Activated gamma-delta T cell treated with Interleukin-2 at 50 U/mL for 16 hours (primary cell): Measurements from ENCODE around the gene OBP2B.
"Not testable (repeated sequence)": the region's sequence is repeated elsewhere in the genome, so short reads cannot be mapped to it uniquely, and the experiment has no call there.

Experiments
- DNase-seq: peaks from one replicate; pipeline ENCODE4 v3.0.0-alpha.2; 2020

Gene OBP2B

DNA sequence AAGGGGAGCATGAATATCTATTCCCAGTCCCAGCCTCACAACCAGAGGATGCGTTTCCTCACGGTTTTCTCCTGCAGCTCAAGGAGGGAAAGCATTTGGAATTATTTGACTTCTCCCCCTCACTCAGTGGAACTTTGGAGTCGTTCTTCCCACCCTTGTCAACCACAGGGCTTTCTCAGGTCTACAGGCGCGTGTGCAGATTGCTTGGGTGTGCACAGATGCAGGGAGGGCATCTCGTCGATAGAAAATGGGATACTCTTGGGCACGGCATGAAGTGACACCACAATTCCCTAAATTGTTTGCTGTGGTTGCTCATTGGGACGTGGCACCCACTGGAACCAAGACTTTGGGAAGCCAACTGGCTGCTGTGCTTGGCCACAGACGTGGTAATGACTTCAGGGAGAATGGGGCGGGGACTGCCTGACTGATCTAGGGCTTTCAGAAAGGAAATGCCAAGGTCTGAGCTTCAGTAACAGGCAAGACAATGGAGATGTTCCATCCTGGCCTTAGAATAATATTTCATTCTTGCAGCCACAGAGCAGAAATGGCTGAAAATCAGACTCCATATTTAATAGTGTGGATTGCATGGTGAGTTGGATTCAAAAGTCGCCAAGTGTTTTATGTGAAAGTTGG, 12.2 kb upstream of the OBP2B start:
- no peak for DNase-seq

DNA sequence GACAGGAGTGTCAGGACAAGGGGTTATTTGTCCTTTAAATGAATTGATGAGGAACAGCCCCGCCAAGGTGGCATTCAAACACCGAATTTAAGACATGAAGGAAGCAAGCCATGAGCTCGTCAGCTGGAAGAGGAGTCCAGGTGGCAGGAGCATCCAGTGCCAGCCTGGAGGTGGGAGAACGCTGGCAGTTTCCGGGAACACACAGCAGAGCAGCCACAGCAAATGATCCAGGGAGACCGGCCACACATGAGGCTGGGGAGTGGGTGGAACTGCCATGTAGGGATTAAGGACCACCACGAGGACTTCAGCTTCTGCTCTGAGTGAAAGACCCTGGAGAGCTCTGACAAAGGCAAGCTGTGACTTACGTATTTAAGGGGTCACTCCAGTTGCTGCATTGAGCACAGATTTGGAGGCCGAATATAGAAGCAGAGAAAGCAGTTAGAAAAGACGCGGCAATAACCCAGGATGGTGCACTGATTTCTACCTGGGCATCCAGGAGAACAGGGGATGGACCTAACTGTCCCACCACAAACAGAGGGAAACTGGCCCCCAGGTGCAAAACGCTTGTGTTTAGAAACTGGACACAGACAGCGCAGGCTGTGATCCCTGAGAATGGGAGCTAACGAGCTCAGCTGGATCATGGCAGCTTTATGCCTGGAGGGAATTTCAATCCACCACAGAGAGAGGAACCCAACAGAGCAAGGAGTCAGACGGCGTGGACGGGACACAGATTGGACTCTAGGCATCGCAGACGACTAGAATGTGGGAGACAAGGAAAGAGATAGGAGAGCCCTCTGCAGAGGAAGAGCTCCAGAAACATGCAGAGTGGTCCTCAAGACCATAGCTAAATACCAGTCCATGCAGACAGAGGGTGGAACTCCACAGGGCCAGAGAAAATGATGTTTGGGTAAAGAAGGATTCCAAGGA, 9.3 kb upstream of the OBP2B start:
- DNase-seq: not testable (repeated sequence)

DNA sequence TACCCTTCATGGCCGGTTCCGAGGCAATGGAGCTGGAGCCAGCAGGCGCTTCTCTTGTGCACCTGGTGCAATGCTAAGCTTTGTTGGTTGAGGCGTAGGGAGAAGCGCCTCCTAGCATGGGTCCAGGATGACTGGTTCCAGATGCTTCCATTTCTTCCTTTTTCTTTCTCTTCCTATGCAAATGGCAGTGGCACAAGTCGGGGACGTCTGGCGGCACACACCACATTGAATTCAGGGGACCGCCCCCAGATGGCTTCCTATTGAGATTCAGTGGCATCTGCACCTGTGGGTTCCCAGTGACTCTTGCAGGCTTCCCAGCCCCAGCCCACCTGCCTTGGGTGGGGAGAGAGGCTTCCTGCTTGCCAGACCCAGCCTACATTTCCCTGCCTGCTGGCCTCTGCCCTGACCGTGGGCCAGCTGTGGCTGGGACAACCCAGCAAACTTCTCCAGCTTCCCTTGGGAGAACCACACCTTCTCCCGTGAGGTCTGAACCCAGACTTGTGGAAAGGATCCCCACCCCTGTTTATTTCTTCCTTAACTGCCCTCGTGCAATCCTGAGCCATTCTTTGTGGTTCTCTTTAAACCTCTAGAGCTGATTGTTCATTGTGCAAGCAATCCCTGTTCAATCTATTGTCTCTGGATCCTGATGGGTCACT, 8.4 kb upstream of the OBP2B start:
- not testable (repeated sequence) for DNase-seq

DNA sequence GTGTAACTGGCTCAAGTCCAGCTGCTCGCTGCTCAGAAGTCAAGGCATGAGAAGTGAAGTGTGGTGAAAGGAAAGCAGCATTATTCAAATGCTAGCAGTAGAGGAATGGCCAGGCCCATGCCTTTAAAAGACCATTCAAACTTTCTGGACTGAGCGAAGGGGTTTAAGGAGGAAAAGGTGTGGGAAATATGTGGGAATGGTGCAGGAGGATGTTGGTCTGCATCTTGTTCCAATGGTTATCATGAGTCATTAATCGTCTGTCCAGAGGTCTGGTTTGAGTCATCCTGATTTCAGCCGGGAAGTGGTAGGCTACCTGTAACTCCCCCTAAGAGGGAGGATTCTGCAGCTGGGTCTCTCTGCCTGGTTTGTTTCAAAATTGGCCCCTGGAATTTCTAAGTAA, 5.2 kb upstream of the OBP2B start:
- not testable (repeated sequence) for DNase-seq

DNA sequence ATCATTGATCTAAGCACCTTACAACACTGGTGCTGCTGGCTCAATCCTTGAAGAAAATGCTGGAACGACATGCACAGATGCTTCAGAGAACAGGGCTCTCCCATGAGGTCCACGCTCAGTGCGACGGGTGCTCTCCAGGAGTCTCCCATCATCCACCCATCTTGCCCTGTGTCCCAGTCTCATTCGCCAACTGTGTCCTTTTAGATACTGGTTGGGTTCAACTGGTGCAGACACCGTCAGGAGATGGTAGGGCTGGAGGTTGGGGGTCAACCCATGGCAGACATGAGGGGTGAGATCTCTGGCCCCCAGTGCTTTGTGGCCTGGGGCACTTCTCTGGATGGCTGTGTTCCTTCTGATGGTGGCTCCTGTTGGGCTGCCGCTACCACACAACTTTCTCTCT, 1.6 kb upstream of the OBP2B start:
- no peak for DNase-seq

DNA sequence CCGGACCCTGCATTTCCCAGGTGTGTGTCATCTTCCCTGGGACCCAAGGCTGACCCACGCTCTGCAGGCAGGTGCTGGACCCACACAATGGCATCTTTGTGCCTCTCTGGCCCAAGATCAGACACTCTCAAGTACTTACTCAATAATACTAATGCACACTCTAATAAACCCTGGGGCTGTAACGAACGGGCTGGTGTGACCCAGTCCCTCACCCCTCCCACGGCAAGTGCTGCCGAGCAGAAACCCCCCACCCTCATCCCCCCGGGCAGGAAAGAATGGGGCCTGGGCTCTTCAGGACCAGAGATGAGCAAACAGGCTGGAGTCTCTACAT, 1.1 kb upstream of the OBP2B start:
- DNase-seq: no peak

DNA sequence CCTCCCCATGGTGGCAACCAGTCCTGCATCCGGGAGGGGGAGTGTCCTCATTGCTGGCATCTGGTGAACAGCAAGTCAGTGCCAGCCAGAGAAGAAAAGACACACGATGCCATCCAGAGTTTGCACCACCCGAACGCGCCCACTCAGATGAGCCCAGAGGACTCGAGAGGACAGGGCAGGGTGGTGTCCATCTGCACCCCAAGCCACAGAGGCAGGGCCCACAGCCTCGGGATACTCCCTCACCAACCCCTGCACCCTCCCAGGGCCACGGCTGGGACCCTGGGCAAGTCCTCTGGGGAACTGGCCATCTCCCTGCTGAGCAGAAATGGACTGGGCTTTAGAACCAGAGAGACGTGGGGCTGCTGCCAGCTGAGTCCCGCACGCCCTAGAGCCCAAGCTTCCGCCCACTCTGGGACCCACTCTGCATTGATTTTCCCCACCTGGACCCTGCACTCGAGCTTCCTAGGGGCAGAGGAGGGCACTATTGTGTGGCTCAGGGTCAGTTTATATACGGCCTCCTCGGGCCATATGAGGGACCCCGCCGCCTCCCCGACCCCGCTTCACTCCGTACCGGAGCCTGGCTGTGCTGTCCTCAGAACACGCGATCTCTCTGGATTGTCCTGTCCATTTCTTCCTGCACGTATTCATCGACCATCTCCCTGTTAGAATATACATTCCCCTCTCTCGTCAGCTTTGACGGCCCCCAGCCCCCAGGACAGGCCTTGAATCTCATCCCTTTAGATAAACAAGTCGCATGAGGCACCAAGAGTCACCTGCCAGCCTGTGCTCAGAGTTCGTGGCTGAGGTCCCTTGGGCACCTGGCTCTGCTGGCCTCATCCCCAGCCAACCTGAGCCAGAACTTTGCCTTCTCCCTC, 514 bp upstream of the OBP2B start:
- DNase-seq: not testable (repeated sequence)

DNA sequence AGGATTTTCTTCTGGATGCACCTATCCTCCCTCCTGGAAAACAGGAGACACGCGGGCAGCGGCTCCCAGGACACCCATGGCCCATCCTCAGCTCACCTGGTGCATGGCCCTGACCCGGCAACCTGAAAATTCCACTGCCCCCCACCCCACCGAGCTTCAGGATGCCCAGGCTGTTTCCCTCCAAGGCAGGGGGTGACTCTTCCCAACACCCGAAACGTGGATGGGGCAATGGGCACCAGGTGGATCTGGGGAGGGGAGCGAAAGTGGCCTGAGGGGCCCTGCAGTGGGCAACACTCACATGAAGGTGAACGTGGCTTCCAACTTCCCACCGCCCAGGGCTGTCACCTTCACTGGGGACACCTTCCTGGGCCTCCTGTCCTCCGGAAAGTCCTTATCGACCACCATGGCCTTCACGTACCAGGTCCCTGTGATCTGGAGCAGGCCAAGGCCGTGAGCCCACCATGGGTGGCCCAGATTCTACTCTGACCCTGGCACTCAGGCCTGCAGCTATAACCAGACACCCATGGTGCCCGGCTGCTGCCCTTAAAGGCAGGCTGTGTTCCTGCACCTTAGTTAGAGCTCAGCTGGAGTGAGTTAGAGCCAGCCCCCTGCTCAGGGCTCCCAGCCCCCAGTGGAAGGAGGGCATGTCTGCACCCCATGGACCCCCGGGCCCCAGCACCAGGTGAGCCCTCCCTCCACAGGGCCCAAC, 725 bp downstream of the OBP2B start:
- not testable (repeated sequence) for DNase-seq

DNA sequence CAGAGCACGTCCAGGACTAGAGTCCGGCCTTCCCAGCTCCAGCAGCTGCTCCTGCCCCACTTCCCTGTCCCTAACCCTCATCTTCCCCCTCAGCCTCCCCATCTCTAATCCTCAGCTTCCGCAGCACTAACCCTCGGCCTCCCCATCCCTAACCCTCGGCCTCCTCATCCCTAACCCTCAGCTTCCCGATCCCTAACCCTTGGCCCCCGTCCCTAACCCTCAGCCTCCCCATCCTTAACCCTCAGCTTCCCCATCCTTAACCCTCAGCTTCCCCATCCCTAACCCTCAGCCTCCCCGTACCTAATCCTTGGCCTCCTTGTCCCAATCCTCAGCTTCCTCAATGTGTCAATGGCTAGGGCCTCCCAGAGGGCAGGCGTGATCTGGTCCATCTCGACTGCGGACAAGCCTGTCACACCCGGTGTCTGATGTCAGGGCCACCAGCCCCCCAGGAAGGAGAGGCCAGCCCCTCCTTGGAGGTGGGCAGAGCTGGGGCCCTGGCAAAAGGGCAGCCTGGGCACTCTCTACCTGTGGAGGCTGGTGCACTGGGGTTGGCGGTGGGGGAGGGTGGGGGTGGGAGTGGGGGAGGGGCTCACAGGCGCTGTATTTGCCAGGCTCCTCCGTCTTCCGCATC, 1.4 kb downstream of the OBP2B start:
- DNase-seq: no peak

DNA sequence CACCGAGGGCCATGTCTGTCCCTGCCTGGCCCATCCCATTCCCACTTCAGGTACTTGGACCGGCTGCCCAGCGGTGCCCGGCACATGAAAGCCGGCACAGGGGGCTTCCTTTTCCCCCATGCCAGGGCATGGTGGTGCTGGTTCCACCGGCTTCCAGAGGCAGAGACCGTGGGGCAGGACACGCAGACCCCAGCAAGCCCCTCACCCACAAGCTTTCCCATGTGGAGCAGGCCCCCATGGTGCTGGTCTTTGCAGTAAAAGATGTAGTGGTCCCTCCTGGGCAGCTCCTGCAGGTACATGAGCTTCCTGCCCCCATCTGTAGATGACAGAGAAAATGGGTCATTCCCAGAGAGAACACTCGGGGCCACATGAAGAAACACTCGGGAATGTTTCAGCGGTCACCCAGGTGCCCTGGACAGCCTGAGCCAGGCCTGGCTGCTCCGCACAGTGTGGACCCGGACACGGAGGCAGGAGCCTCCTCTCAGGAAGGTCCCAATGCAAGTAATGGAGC, 2.0 kb downstream of the OBP2B start:
- DNase-seq: no peak

DNA sequence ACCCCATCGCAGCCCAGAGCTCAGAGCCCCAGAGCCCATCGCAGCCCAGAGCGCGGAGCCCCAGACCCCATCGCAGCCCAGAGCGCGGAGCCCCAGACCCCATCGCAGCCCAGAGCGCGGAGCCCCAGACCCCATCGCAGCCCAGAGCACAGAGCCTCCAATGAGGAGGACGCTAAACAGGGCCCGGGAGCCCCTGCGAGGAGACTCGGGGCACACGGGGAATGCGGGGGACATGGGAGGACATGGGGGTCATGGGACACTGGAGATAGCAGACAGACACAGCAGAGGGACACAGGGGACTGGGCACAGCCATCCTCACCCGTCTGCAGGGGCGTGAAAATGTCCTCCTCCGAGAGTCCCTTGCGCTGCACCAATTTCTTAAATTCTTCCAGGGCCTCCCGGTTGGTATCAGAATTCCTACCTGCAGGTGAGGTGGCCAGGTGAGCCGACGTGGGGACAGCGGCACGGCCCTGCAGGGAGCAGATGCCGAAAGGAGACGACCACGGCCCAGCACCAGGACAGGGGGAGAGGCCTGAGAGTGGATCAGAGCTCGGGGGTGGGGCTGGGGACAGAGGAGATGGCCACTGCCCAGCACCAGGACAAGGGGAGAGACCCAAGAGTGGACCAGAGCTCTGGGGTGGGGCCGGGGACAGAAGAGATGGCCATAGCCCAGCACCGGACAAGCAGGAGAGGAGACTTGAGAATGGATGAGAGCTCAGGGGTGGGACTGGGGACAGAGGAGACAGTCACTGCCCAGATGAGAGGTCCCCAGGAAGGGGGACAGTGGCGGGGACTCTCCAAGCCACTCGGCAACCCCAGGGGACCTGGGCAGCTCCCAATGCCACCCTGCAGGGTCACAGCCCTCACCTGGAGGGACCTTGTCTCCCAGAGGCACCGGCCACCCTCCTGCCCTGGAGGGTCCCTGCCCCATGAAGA, 2.8 kb downstream of the OBP2B start:
- no peak for DNase-seq

DNA sequence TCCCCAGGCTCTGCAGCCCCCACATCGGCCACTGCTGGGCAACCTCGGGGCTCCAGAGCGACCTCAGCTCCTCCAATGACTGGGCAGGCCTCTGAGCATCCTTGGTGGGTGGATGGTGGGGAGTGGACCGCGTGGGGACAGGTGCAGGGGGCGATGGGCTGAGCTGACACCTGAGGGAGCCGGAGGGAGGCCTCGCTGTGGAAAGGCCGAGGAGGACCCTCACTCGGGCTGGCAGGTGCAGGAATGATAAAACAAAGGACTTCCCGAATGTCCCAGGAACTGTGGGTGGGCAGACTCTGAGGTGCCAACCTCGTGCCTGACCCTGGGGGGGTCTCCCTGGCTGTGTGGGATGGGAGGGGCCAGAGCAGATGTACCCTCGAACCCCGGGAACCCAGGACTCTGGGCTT, 3.6 kb downstream of the OBP2B start:
- DNase-seq: not testable (repeated sequence)

DNA sequence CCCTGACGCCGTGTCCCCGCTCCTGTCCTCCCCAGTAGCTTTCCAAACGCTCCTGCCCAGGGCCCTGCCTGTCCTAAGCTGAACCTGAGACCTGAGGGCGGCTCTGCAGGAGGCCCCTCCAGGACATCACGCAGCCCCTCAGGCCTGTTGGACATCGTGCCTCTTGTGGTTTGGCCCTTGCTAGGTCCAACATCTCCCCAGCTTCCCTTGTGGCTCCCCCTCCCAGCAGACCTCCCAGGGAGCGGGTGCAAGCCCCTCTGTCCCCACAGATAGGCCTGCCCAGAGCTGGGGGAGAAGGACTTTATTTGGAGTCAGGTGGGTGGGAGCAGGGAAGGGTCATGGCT, 4.1 kb downstream of the OBP2B start:
- no peak for DNase-seq

DNA sequence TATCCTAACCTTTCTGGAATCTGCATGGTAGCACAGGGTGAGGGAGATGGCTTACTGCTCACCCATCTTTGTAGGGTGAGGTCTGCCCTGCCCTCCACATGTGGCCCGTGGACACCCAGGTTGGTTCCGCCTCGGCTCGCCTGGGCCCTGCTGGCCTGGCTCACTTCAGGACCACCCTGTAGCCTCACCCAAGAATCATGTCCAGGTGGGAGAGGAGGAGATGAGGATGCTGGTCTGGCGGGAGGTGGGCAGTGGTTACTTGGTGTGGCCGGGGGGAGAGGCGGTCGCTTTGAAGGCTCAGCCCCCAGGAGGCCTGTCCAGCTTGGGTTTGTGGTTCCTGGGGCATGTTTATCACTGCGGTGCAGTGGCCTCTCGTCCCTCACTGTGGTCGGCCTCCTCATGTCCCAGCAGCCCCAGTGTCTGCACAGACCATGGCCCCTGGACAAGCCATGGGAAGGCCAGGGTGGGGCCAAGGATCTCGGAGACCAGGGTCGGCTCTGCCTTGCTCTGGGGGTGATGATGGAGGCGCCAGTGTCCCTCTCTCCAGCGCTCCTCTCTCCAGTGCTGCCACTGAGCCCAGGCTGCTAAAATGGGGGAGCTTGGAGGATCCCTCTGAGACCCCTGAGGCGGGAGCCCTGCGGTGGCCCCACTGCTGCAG, 4.6 kb downstream of the OBP2B start:
- no peak for DNase-seq

DNA sequence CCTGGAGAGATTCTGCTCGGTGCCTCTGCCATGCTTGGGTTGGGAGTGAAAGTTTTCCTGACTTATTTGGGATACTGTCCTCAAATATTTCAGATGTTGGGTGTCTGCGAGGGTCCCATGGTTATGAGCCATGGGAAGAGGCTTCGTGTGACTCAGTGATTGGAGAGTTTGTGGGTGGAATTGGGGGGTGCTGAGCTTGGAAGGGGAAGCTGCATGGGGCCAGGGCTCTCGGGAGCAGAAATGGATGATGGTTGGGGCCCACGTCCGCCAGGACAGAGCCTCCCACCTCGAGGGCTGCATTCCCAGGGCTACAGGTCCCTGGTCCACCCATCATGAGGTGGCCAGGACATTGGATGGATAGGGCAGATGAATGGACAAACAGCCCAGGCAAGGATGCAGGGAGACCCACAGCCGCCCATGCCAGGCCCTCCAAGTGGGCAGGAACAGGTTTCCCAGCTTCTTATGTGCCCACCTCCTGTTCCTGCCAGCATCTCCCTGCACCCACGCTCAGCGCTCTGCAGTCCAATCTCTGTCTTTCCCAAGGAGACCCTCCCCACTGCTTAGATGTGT, 5.5 kb downstream of the OBP2B start:
- DNase-seq: no peak

DNA sequence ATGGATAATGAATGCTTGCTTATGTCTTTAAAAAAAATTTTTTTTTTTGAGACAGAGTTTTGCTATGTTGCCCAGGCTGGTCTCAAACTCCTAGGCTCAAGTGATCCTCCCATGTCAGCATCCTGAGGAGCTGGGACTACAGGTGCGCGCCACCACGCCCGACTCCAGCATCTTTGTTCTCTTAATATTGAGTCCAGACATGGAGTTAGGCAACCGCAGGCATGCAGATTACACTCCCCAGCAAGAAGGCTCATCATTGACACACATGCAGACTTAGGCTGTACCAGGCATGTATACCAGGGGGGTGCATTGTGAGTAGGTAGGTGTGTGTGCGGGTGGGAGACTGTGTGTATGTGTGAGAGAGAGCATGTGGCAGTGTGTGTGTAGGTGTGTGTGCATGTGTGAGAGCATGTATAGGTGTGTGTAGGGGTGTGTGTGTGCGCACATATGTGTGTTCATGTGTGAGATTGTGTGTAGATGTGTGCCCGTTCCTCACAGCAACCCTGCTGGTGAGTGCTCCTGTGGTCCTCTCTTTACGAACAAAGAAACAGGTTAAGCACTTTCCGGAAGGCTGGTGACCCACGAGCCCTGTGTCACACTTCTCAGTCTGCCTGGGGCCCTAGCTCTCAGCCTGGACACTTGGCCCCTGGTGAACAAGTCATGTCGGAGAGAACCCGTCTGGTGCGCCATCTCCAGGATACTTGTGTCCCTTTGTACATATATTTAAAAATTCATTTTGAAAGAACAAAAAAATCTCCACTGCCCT, 6.2 kb downstream of the OBP2B start:
- no peak for DNase-seq

DNA sequence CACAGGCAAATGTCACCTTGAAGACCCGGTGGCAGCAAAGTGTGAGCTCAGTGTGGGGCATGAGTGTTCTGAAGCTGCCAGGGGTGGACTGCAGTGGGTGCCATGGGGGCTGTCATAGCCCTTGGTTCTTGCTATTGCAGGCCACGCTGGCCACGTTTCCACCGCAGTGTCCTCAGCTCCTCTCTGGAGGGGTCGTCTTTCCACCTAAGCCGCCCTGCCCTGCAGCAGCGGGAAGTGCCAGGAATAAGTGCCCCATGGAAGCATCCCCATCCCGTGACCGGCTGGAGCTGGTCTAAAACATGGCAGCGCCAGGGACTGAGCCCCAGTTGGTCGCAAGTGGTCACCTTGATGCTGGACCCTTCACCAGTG, 6.9 kb downstream of the OBP2B start:
- DNase-seq: no peak

DNA sequence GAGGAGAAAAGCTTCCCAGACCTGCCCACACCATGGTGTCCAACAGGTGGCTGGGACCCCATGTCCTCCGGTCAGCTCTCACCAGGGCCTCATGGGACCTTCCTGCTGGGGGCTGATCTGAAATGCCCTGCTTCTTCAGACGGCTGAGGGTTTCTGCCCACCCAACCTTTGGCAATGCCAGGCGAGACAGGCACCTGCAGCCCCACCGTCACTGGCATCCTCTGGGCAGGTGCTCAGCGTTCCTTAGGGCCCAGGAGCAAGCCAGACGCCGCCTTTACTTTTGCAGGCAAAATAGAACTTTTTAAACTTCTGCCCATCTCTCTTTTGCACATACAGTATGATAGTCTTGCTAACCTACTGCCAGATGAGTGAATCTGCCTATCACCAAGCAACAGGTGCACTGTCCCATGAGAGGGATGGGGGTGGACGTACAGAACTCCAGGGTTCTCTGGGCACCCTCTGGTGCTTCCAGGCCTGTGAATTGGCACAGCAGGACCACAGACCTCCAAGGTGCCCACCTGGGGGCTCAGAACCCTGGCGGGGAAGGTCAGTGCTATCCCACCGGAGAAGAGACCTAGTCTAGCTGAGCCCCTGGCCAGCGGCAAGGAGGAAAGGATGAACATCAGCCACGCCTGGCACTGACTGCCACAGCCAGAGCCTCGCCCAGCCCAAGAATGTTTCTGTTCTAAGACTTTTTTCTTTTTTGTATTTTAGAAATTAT, 7.5 kb downstream of the OBP2B start:
- DNase-seq: no peak
